Small intestine (tissue), 4 donors: Measurements from ENCODE around the gene OR51Q1. TPM values are rescaled to one million over a fixed set of nuclear protein-coding genes. Genes with fewer than 3 reads are reported as not detected.

ENCODE experiments used
- polyA plus RNA-seq, 4 donors: library from polyadenylated mRNA; stranded (reverse) in 3 of 4; unstranded in 1 of 4; fragments of 200-250 nt in 3 of 4; fragments of 120-200 nt in 1 of 4; gene quantifications; one replicate each; pipeline versions ENCODE4 v1.2.1 to v1.2.3, GENCODE V29; 2013
- donor health status: healthy with polysubstance abuse.
- donor health status: Bipolar disorder and iron deficiency.
- donor health status: healthy.

The OR51Q1 gene
- polyA plus RNA-seq, 4 donors = not detected

Other genes with a start within 250 kb of the OR51Q1 start
- not detected for gene OR51V1, start 221.4 kb upstream of the OR51Q1 start, polyA plus RNA-seq
- gene HBB, start 195.0 kb upstream of the OR51Q1 start, polyA plus RNA-seq = 10 to 100 TPM in 2 of 4 donors, 1 to 10 TPM in 2; 7.4 to 61.4 (median 13.2) TPM
- under 1 TPM in 1 of 4 donors, not detected in 3; 0.15 TPM for gene HBD, start 187.6 kb upstream of the OR51Q1 start, polyA plus RNA-seq
- gene HBG1, start 172.3 kb upstream of the OR51Q1 start, polyA plus RNA-seq = 1 to 10 TPM in 1 of 4 donors, not detected in 3; 2.5 TPM
- gene HBG2, start 167.3 kb upstream of the OR51Q1 start, polyA plus RNA-seq = 100 to 1,000 TPM in 1 of 4 donors, not detected in 3; 857 TPM
- 1 to 10 TPM in 1 of 4 donors, not detected in 3; 1.9 TPM for gene HBE1, start 152.2 kb upstream of the OR51Q1 start, polyA plus RNA-seq
- gene OR51B4, start 120.2 kb upstream of the OR51Q1 start, polyA plus RNA-seq = not detected
- not detected for gene OR51B2, start 97.8 kb upstream of the OR51Q1 start, polyA plus RNA-seq
- under 1 TPM in 1 of 4 donors, not detected in 3; 0.15 TPM for gene OR51B5, start 78.6 kb upstream of the OR51Q1 start, polyA plus RNA-seq
- gene OR51B6, start 70.6 kb upstream of the OR51Q1 start, polyA plus RNA-seq = not detected
- gene OR51M1, start 38.3 kb upstream of the OR51Q1 start, polyA plus RNA-seq = not detected
- not detected for gene OR51I1, start 19.4 kb downstream of the OR51Q1 start, polyA plus RNA-seq
- under 1 TPM in 1 of 4 donors, not detected in 3; 0.03 TPM for gene OR51I2, start 27.2 kb downstream of the OR51Q1 start, polyA plus RNA-seq
- gene OR52D1, start 66.6 kb downstream of the OR51Q1 start, polyA plus RNA-seq = not detected
- not detected for gene UBQLN3, start 87.8 kb downstream of the OR51Q1 start, polyA plus RNA-seq
- gene UBQLNL, start 94.6 kb downstream of the OR51Q1 start, polyA plus RNA-seq = under 1 TPM in 2 of 4 donors, not detected in 2; 0.10 to 0.61 TPM
- gene OR52H1, start 126.4 kb downstream of the OR51Q1 start, polyA plus RNA-seq = not detected
- gene OR52B6, start 158.8 kb downstream of the OR51Q1 start, polyA plus RNA-seq = under 1 TPM in 1 of 4 donors, not detected in 3; 0.04 TPM
- 1 to 10 TPM in 2 of 4 donors, under 1 TPM in 1, not detected in 1; 0.54 to 3.0 (median 1.1) TPM for gene TRIM6, start 174.5 kb downstream of the OR51Q1 start, polyA plus RNA-seq
- gene TRIM34, start 202.9 kb downstream of the OR51Q1 start, polyA plus RNA-seq = 10 to 100 TPM in 1 of 4 donors, 1 to 10 TPM in 3; 4.1 to 11.0 (median 7.5) TPM